Chondrocyte (in vitro differentiated cells): ENCODE data around the gene EME2. TPM values are rescaled to one million over a fixed set of nuclear protein-coding genes. Genes with fewer than 3 reads are reported as not detected.

Experiments used
- DNase-seq: peaks from one replicate; pipeline ENCODE4 v3.0.0; 2021; ENCODE audit warnings: mixed read lengths, low spot score
- H3K27ac Mint-ChIP-seq: one replicate; pipeline ENCODE4 v1.8.0; 2021; ENCODE audit warnings: mild to moderate bottlenecking, moderate library complexity, mixed read lengths; ENCODE audit not compliant: unreplicated experiment
- H3K27me3 Mint-ChIP-seq: 2 replicates; pipeline ENCODE4 v1.8.0; 2021; ENCODE audit warnings: low read depth, mixed read lengths
- H3K36me3 Mint-ChIP-seq: 2 replicates; pipeline ENCODE4 v1.8.0; 2021; ENCODE audit warnings: low read depth, mixed read lengths
- H3K4me1 Mint-ChIP-seq: 2 replicates; pipeline ENCODE4 v1.8.0; 2021; ENCODE audit warnings: low read depth, mild to moderate bottlenecking, mixed read lengths
- H3K4me3 Mint-ChIP-seq: one replicate; pipeline ENCODE4 v1.8.0; 2021; ENCODE audit warnings: mild to moderate bottlenecking, moderate library complexity, mixed read lengths; ENCODE audit not compliant: unreplicated experiment
- H3K9me3 Mint-ChIP-seq: 2 replicates; pipeline ENCODE4 v1.8.0; 2021; ENCODE audit warnings: low read depth, mixed read lengths
- total RNA-seq: library from RNA; stranded (reverse); gene quantifications from 3 replicates; pipeline ENCODE4 v1.2.1, GENCODE V29; 2021
- TF ChIP-seq, protein P1 (sequence below): fragments of 200-600 bp; sonication (generic); IDR thresholded peaks from 2 replicates; pipeline ENCODE4 v1.5.0; 2021; ENCODE audit warnings: antibody characterized with exemption, mild to moderate bottlenecking, moderate library complexity

Gene EME2
- total RNA-seq, 1 donor from 2014 or later, result 16.9 TPM

DNA sequence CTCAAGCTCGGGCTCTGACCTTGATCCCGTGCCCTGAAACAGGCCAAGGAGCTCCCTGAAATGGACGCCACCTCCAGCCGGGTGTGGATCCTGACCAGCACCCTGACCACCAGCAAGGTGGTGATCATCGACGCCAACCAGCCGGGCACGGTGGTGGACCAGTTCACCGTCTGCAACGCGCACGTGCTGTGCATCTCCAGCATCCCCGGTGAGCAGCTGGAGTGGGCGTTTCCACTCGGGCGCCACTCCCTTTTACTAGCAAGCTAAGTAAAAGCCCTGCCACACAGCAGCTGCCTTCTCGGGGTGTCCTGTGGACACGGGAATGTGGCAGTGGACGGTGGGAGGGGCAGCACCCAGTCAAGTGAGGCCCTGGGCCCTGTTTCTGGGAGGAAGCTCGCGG lies 7.6 kb upstream of the EME2 start:
- Mint-ChIP-seq H3K9me3 (no peaks in the 10 kb centered on the region), H3K27ac (no peak overlapping the region), H3K4me1 (peaks cover 3% of the 10 kb centered on the region), H3K4me3 (no peak overlapping the region), H3K27me3 (no peaks in the 10 kb centered on the region), H3K36me3 (peaks cover 9% of the 10 kb centered on the region)
- DNase-seq, result no peak
- TF ChIP-seq, protein P1, sequence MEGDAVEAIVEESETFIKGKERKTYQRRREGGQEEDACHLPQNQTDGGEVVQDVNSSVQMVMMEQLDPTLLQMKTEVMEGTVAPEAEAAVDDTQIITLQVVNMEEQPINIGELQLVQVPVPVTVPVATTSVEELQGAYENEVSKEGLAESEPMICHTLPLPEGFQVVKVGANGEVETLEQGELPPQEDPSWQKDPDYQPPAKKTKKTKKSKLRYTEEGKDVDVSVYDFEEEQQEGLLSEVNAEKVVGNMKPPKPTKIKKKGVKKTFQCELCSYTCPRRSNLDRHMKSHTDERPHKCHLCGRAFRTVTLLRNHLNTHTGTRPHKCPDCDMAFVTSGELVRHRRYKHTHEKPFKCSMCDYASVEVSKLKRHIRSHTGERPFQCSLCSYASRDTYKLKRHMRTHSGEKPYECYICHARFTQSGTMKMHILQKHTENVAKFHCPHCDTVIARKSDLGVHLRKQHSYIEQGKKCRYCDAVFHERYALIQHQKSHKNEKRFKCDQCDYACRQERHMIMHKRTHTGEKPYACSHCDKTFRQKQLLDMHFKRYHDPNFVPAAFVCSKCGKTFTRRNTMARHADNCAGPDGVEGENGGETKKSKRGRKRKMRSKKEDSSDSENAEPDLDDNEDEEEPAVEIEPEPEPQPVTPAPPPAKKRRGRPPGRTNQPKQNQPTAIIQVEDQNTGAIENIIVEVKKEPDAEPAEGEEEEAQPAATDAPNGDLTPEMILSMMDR, result no peak

DNA sequence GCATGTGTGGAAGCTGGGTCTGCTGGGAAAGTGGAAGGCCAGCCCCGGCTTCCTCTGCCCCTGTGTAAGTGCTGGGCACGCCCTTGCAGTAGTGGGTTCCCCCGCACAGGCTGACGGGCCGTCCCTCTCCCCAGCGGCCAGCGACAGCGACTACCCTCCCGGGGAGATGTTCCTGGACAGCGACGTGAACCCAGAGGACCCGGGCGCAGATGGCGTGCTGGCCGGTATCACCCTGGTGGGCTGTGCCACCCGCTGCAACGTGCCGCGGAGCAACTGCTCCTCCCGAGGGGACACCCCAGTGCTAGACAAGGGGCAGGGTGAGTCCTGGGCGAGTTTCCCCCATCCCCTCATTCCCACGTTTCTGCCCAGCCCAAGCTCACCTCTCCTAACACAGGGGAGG lies 6.8 kb upstream of the EME2 start:
- Mint-ChIP-seq H3K4me3 (no peak overlapping the region), H3K36me3 (peaks cover 6% of the 10 kb centered on the region), H3K4me1 (peaks cover 8% of the 10 kb centered on the region), H3K27ac (no peak overlapping the region), H3K27me3 (no peaks in the 10 kb centered on the region), H3K9me3 (no peaks in the 10 kb centered on the region)
- DNase-seq, result no peak
- TF ChIP-seq, protein P1, result no peak

DNA sequence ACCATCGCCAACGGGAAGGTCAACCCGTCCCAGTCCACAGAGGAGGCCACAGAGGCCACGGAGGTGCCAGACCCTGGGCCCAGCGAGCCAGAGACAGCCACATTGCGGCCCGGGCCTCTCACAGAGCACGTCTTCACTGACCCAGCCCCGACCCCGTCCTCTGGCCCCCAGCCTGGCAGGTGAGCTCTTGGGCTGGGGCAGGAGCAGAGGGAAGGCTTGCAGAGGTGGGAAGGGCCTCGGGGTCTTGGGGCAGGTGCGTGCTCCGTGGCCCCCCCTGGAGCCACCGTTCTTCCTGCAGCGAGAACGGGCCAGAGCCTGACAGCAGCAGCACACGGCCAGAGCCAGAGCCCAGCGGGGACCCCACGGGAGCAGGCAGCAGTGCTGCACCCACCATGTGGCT lies 6.4 kb upstream of the EME2 start:
- Mint-ChIP-seq H3K27ac (no peak overlapping the region), H3K9me3 (no peaks in the 10 kb centered on the region), H3K36me3 (peaks cover 5% of the 10 kb centered on the region), H3K4me3 (no peak overlapping the region), H3K4me1 (peaks cover 8% of the 10 kb centered on the region), H3K27me3 (no peaks in the 10 kb centered on the region)
- TF ChIP-seq, protein P1, result no peak
- no peak for DNase-seq

DNA sequence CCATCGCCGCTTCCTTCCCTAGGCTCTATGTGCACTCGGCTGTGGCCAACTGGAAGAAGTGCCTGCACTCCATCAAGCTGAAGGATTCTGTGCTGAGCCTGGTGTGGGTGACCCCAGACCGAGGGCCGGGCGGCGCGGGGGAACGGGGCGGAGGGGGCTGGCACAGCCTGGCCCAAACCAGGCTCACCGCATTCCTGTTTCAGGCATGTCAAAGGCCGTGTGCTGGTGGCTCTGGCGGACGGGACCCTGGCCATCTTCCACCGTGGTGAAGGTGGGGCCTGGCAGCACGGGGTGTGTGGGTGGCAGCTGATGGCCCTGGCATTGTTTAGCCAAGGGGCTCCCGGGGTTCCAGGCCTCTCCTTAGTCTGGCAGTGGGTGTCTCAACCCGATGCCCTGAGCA lies 5.9 kb upstream of the EME2 start:
- no peak for DNase-seq
- Mint-ChIP-seq H3K9me3 (no peaks in the 10 kb centered on the region), H3K4me1 (peaks cover 9% of the 10 kb centered on the region), H3K27ac (no peak overlapping the region), H3K36me3 (peaks cover 2% of the 10 kb centered on the region), H3K4me3 (no peak overlapping the region), H3K27me3 (no peaks in the 10 kb centered on the region)
- TF ChIP-seq, protein P1, result no peak

DNA sequence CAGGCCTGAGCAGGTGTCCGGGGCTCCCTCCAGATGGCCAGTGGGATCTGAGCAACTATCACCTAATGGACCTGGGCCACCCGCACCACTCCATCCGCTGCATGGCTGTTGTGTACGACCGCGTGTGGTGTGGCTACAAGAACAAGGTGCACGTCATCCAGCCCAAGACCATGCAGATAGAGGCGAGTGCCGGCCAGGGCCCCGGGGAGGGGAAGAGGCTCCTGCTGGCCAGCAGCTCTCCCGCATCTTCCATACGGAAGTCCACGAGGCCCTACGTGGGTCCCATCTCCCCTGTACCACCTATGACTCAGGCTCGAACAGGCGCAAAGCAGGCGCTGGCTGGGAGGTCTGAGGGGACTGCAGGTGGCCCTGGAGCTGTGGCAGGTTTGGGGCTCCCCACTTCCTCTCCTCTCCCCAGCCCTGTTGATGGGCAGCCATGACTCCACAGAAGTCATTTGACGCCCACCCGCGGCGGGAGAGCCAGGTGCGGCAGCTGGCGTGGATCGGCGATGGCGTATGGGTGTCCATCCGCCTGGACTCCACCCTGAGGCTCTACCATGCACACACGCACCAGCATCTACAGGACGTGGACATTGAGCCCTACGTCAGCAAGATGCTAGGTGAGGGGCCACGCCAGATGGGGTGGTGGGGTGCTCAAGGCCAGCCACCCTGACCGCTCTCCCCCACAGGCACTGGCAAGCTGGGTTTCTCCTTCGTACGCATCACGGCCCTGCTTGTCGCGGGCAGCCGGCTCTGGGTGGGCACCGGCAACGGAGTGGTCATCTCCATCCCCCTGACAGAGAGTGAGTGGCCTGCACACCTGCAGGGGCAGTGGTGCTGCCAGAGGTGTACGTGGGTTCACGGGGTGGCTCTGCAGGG lies 5.3 kb upstream of the EME2 start:
- TF ChIP-seq, protein P1, result no peak
- Mint-ChIP-seq H3K36me3 (peaks cover 4% of the 10 kb centered on the region), H3K4me3 (no peak overlapping the region), H3K27me3 (no peaks in the 10 kb centered on the region), H3K9me3 (no peaks in the 10 kb centered on the region), H3K4me1 (peaks cover 15% of the 10 kb centered on the region), H3K27ac (no peak overlapping the region)
- DNase-seq, result no peak
